IMR-90 (cell line): ENCODE data around the gene GALR1. TPM values are rescaled to one million over a fixed set of nuclear protein-coding genes. Genes with fewer than 3 reads are reported as not detected.

ENCODE experiments used
- ATAC-seq: fragments of 200-7000 bp; cut with Tn5 transposase; 2 replicates; pipeline ENCODE4 v1.9.1; 2020; ENCODE audit warnings: low read depth, mild to moderate bottlenecking, moderate library complexity
- BruUV-seq: library from RNA; stranded (reverse); fragments of 400-500 nt; replicated peaks from 2 replicates; lab custom pipeline; 2021; lab: Mats Ljungman, UMichigan
- CTCF ChIA-PET: fragments of 300-600 bp; formaldehyde crosslinking; extraction: SDS; loops from one replicate; lab custom pipeline; 2021; ENCODE audit warnings: antibody characterized with exemption; lab: Yijun Ruan, JAX
- POLR2A ChIA-PET: fragments of 300-600 bp; sonication (Branson Sonifier 250); formaldehyde crosslinking; loops from one replicate; lab custom pipeline; 2022; ENCODE audit warnings: antibody characterized with exemption; ENCODE audit not compliant: unreplicated experiment; lab: Charles Lee
- DNase-seq: peaks from one replicate; pipeline ENCODE4 v3.0.0; 2013
- H2AFZ ChIP-seq: replicated peaks from 2 replicates; pipeline ENCODE3; 2013; ENCODE audit warnings: low read length, mild to moderate bottlenecking; ENCODE audit not compliant: poor library complexity
- H2AK5ac ChIP-seq: 2 replicates; pipeline ENCODE4 v1.6.1; 2013; ENCODE audit warnings: low read depth, low read length, inconsistent platforms
- H2AK9ac ChIP-seq: replicated peaks from 2 replicates; pipeline ENCODE3; 2013; ENCODE audit warnings: mild to moderate bottlenecking, low read depth, low read length, moderate library complexity; ENCODE audit not compliant: poor library complexity
- H2BK120ac ChIP-seq: 2 replicates; pipeline ENCODE4 v1.6.1; 2013; ENCODE audit warnings: low read depth, low read length, inconsistent platforms
- H2BK15ac ChIP-seq: 3 replicates; pipeline ENCODE4 v1.6.1; 2013; ENCODE audit warnings: low read depth, low read length, inconsistent platforms
- H2BK20ac ChIP-seq: 2 replicates; pipeline ENCODE4 v1.6.1; 2013; ENCODE audit warnings: low read depth, mild to moderate bottlenecking, inconsistent platforms, low read length, moderate library complexity
- H2BK5ac ChIP-seq: 2 replicates; pipeline ENCODE4 v1.6.1; 2013; ENCODE audit warnings: mild to moderate bottlenecking, low read depth, low read length, inconsistent platforms; ENCODE audit not compliant: poor library complexity, severe bottlenecking
- H3K14ac ChIP-seq: replicated peaks from 2 replicates; pipeline ENCODE4 v1.6.1; 2013; ENCODE audit warnings: low read depth, low read length, inconsistent platforms
- H3K18ac ChIP-seq: 2 replicates; pipeline ENCODE4 v1.6.1; 2013; ENCODE audit warnings: low read depth, low read length, control low read depth
- H3K23ac ChIP-seq: 2 replicates; pipeline ENCODE4 v1.6.1; 2013; ENCODE audit warnings: low read depth, low read length, inconsistent platforms
- H3K27ac ChIP-seq: 2 replicates; pipeline ENCODE4 v1.5.1; 2013; ENCODE audit warnings: mild to moderate bottlenecking, control low read depth, low read length; ENCODE audit not compliant: insufficient read depth
- H3K27me3 ChIP-seq: 2 replicates; pipeline ENCODE4 v1.6.1; 2013; ENCODE audit warnings: low read length; ENCODE audit not compliant: control insufficient read depth, insufficient read depth
- H3K36me3 ChIP-seq: 2 replicates; pipeline ENCODE4 v1.6.1; 2013; ENCODE audit warnings: low read length, mixed read lengths; ENCODE audit not compliant: control insufficient read depth, insufficient read depth
- H3K4ac ChIP-seq: 2 replicates; pipeline ENCODE4 v1.6.1; 2013; ENCODE audit warnings: low read depth, low read length, inconsistent platforms
- H3K4me1 ChIP-seq: 2 replicates; pipeline ENCODE4 v1.6.1; 2013; ENCODE audit warnings: low read length, mixed read lengths; ENCODE audit not compliant: control insufficient read depth, insufficient read depth
- H3K4me2 ChIP-seq: 2 replicates; pipeline ENCODE4 v1.6.1; 2013; ENCODE audit warnings: low read depth, mild to moderate bottlenecking, control low read depth, low read length, moderate library complexity
- H3K4me3 ChIP-seq: 2 replicates; pipeline ENCODE4 v1.5.1; 2013; ENCODE audit warnings: low read depth, mild to moderate bottlenecking, control low read depth, low read length, moderate library complexity; ENCODE audit not compliant: insufficient read depth
- H3K56ac ChIP-seq: 2 replicates; pipeline ENCODE4 v1.6.1; 2013; ENCODE audit warnings: low read length, inconsistent platforms; ENCODE audit not compliant: insufficient read depth; ENCODE audit errors: extremely low read depth
- H3K79me1 ChIP-seq, 2 experiments: 2 replicates each; pipeline ENCODE4 v1.6.1; 2013; ENCODE audit warnings: low read length in 2 of 2, inconsistent platforms in 1 of 2, low read depth in 1 of 2
- H3K9ac ChIP-seq: 2 replicates; pipeline ENCODE4 v1.6.1; 2013; ENCODE audit warnings: low read depth, low read length, control low read depth
- H3K9me1 ChIP-seq: 2 replicates; pipeline ENCODE4 v1.6.1; 2013; ENCODE audit warnings: low read length, inconsistent platforms; ENCODE audit not compliant: insufficient read depth
- H3K9me3 ChIP-seq: 2 replicates; pipeline ENCODE4 v1.6.1; 2013; ENCODE audit warnings: low read length; ENCODE audit not compliant: control insufficient read depth, insufficient read depth
- H4K20me1 ChIP-seq: 2 replicates; pipeline ENCODE4 v1.6.1; 2013; ENCODE audit warnings: low read length, inconsistent platforms; ENCODE audit not compliant: insufficient read depth
- H4K5ac ChIP-seq: 2 replicates; pipeline ENCODE4 v1.6.1; 2013; ENCODE audit warnings: mild to moderate bottlenecking, low read depth, low read length, control low read depth
- H4K8ac ChIP-seq, 2 experiments: 2 replicates each; pipeline ENCODE4 v1.6.1; 2013; ENCODE audit warnings: low read depth in 2 of 2, low read length in 2 of 2, control low read depth in 1 of 2, inconsistent platforms in 1 of 2
- H4K91ac ChIP-seq: 2 replicates; pipeline ENCODE4 v1.6.1; 2013; ENCODE audit warnings: low read depth, low read length, inconsistent platforms; ENCODE audit not compliant: insufficient read depth
- BHLHE40 ChIP-seq: fragments of 150-350 bp; IDR thresholded peaks from 2 replicates; pipeline ENCODE4 v1.6.1; 2016; ENCODE audit warnings: mild to moderate bottlenecking, low read depth, low read length
- CEBPB ChIP-seq: IDR thresholded peaks from 2 replicates; pipeline ENCODE4 v1.6.1; 2012; ENCODE audit warnings: low read depth, low read length, improper control_type of control experiment
- CHD1 ChIP-seq: IDR thresholded peaks from 2 replicates; pipeline ENCODE4 v1.6.1; 2012; ENCODE audit warnings: low read depth, low read length, improper control_type of control experiment
- MAFK ChIP-seq: IDR thresholded peaks from 2 replicates; pipeline ENCODE4 v1.6.1; 2012; ENCODE audit warnings: low read depth, low read length, improper control_type of control experiment
- MXI1 ChIP-seq: IDR thresholded peaks from 2 replicates; pipeline ENCODE4 v1.6.1; 2012; ENCODE audit warnings: low read depth, mild to moderate bottlenecking, low read length, moderate library complexity, borderline replicate concordance
- RAD21 ChIP-seq: IDR thresholded peaks from 2 replicates; pipeline ENCODE4 v1.6.1; 2012; ENCODE audit warnings: low read length, improper control_type of control experiment
- RCOR1 ChIP-seq: IDR thresholded peaks from 2 replicates; pipeline ENCODE4 v1.6.1; 2012; ENCODE audit warnings: mild to moderate bottlenecking, low read length, improper control_type of control experiment; ENCODE audit not compliant: insufficient replicate concordance
- RFX5 ChIP-seq: IDR thresholded peaks from 2 replicates; pipeline ENCODE4 v1.8.0; 2012; ENCODE audit warnings: low read depth, mild to moderate bottlenecking, low read length, moderate library complexity
- SMC3 ChIP-seq: fragments of 150-350 bp; IDR thresholded peaks from 2 replicates; pipeline ENCODE4 v1.6.1; 2016; ENCODE audit warnings: low read depth, mild to moderate bottlenecking, antibody characterized with exemption, low read length, moderate library complexity
- USF2 ChIP-seq: fragments of 150-350 bp; IDR thresholded peaks from 2 replicates; pipeline ENCODE4 v1.6.1; 2017; ENCODE audit warnings: mild to moderate bottlenecking, antibody characterized with exemption, low read length, low read depth
- WGBS, 2 experiments: methylation state at CpG; one replicate each; pipeline versions ENCODE4 v1.1.5 to v1.1.7; 2013; ENCODE audit warnings: missing lambda C conversion rate in 2 of 2; ENCODE audit not compliant: insufficient read length in 1 of 2; ENCODE audit errors: extremely low coverage in 2 of 2; 5-methylcytosine and 5-hydroxymethylcytosine counted together
- dilution Hi-C: fragments of 300-500 bp; cut with HindIII; formaldehyde crosslinking; loops from one replicate; pipeline ENCODE4 v1.14.3; 2018; ENCODE audit warnings: low sequenced_read_pairs; ENCODE audit not compliant: unreplicated experiment
- in situ Hi-C: fragments of 300-500 bp; cut with MboI; formaldehyde crosslinking; loops from 3 replicates; pipeline ENCODE4 v1.14.3; 2019; ENCODE audit warnings: low sequenced_read_pairs, inconsistent platforms, mixed read lengths
- intact Hi-C: fragments of 100-400 bp; cut with micrococcal nuclease; formaldehyde crosslinking; loops from 2 replicates; pipeline ENCODE4 v1.10.0; 2022
- polyA plus RNA-seq, 3 experiments: library from polyadenylated mRNA; depleted of rRNA; stranded (reverse); fragments of >200 nt; gene quantifications; 2 replicates each; pipeline ENCODE4 v1.2.3, GENCODE V29; 2012; ENCODE audit warnings: low replicate concordance in 1 of 3
- total RNA-seq: library from RNA; depleted of rRNA; stranded (reverse); fragments of >200 nt; gene quantifications from 2 replicates; pipeline ENCODE4 v1.2.3, GENCODE V29; 2012
- TF ChIP-seq, protein P1 (sequence below): conservative IDR thresholded peaks from 2 replicates; pipeline ENCODE4 v1.5.1; 2012; ENCODE audit warnings: mild to moderate bottlenecking, low read depth, low read length, improper control_type of control experiment

The GALR1 gene
- total and polyA plus RNA-seq, 2 of the 4 experiments (the other 2 are of a cell fraction): not detected

DNA sequence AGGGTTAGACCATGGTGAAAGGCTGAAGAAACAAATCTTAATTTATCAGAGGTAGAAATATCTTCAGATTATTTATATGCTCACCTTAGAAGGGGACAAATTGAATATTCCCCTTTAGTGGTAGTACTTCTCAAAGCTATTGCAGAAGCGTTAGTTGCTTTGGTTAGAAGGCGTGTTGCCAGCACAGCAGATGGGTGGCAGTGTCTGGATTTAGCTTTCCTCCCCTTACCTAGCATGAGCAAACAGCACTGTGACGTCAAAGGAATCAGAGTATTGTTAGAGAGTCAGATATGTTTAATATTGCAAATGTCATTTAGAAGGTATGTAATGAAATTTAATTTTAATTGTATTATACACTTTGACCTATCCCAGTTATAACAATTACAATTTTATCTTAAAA is 27.2 kb upstream of the GALR1 start:
- CTCF ChIA-PET: no interaction called here
- in situ Hi-C loops: loop anchor here (25.0 kb wide), 1 partner anchor 410 kb away; the partner anchor contains the start of gene ZNF236
- H4K5ac ChIP-seq: no peak overlapping the region

More for the DNA sequence above, 27.2 kb upstream of the GALR1 start:
- peaks cover 2% of the 10 kb centered on the region for H3K27me3 ChIP-seq
- ATAC-seq (no peak), DNase-seq (no peak)
- no peak overlapping the region for H3K23ac ChIP-seq
- H2BK120ac ChIP-seq: no peak overlapping the region
- H2AFZ ChIP-seq: no peak overlapping the region
- peak overlapping the region; percentile 90; the same call in 1 of the 2 replicates for H2AK5ac ChIP-seq
- H3K14ac ChIP-seq: no peak overlapping the region
- no peak overlapping the region for H3K4me2 ChIP-seq
- TF ChIP-seq, protein P1, sequence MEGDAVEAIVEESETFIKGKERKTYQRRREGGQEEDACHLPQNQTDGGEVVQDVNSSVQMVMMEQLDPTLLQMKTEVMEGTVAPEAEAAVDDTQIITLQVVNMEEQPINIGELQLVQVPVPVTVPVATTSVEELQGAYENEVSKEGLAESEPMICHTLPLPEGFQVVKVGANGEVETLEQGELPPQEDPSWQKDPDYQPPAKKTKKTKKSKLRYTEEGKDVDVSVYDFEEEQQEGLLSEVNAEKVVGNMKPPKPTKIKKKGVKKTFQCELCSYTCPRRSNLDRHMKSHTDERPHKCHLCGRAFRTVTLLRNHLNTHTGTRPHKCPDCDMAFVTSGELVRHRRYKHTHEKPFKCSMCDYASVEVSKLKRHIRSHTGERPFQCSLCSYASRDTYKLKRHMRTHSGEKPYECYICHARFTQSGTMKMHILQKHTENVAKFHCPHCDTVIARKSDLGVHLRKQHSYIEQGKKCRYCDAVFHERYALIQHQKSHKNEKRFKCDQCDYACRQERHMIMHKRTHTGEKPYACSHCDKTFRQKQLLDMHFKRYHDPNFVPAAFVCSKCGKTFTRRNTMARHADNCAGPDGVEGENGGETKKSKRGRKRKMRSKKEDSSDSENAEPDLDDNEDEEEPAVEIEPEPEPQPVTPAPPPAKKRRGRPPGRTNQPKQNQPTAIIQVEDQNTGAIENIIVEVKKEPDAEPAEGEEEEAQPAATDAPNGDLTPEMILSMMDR: no peak
- TF ChIP-seq RFX5 (no peak), RAD21 (no peak), BHLHE40 (no peak), MXI1 (no peak), USF2 (no peak), CHD1 (no peak), CEBPB (no peak), RCOR1 (no peak), SMC3 (no peak), MAFK (no peak)
- peaks cover 5% of the 10 kb centered on the region for H3K4me1 ChIP-seq
- intact Hi-C loops (no loop called here), dilution Hi-C loops (no loop called here)
- H2BK15ac ChIP-seq: no peak overlapping the region; the same call in 2 of the 3 replicates
- H3K79me1 ChIP-seq: no peaks in the 10 kb centered on the region
- no CpG with 5 or more reads among the region's 3 CpGs for WGBS, 2 experiments
- H4K8ac ChIP-seq: no peak overlapping the region
- no peak overlapping the region for H2BK5ac ChIP-seq
- H3K27ac ChIP-seq: no peak overlapping the region
- POLR2A ChIA-PET: no interaction called here
- no TSS peak for BruUV-seq
- H3K56ac ChIP-seq: no peak overlapping the region
- no peaks in the 10 kb centered on the region; the same call in 1 of the 2 replicates for H3K9me1 ChIP-seq
- H3K9ac ChIP-seq: no peak overlapping the region
- no peaks in the 10 kb centered on the region for H3K9me3 ChIP-seq
- H4K20me1 ChIP-seq: no peaks in the 10 kb centered on the region
- no peak overlapping the region for H3K4ac ChIP-seq
- no peak overlapping the region for H4K91ac ChIP-seq
- no peaks in the 10 kb centered on the region for H3K36me3 ChIP-seq
- H3K18ac ChIP-seq: no peak overlapping the region
- no peak overlapping the region for H2BK20ac ChIP-seq
- H3K4me3 ChIP-seq: no peak overlapping the region
- no peak overlapping the region for H2AK9ac ChIP-seq
